GM21825 (cell line): ENCODE measurements around the gene OLFM1.
"Not testable (repeated sequence)": the region's sequence is repeated elsewhere in the genome, so short reads cannot be mapped to it uniquely, and the experiment has no call there.

ENCODE experiments used
- ATAC-seq: cut with Tn5 transposase; IDR thresholded peaks from one replicate; pipeline ENCODE4 v1.9.1; 2021; ENCODE audit warnings: mild to moderate bottlenecking, moderate library complexity; ENCODE audit not compliant: unreplicated experiment

OLFM1 gene

DNA sequence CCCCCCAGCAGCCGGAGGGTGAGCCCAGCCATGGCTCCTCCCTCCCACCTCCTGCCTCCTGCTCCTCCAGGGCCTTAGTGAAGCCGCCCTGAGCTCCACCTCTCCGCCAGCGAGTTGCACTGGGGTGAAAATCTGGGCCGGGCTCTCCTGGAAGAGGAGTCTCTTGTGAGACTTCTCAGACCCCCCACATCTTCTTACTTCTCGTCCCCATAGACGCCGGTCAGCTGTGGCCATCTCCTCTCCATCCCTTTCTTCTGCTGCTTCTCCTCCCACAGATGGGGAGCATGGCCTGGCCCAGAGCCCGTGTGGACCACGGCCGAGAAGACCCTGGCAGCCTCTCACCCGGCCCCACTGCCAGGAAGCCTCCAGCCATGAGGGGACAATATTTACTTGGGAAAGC lies 17.3 kb downstream of the OLFM1 start:
- ATAC-seq = no peak

DNA sequence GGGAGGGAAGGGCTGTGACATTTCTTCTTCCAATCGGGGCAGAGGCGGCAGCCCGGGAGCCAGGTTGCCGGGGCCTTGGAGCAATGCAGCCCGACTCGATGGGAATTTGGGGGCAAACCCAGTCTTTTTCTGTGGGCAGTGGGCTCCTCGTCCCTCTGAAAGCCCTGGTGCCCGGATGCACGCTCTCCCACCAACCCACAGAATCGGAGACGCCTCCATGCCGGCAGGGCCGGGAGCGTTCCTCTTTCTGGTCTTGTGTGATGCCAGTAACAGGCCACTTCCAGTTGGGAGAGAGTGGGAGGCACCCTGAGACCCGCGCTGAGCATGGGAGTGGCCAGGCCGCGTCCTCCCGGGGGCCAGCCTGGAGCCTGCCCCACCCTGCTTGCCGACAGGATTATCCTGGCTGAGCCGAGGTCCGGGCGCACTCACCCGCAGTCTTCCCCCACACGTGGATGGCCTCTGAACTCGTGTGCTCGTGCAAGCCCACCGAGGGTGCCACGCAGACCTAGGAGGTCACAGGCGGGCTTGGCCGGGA lies 17.8 kb downstream of the OLFM1 start:
- ATAC-seq = no peak

DNA sequence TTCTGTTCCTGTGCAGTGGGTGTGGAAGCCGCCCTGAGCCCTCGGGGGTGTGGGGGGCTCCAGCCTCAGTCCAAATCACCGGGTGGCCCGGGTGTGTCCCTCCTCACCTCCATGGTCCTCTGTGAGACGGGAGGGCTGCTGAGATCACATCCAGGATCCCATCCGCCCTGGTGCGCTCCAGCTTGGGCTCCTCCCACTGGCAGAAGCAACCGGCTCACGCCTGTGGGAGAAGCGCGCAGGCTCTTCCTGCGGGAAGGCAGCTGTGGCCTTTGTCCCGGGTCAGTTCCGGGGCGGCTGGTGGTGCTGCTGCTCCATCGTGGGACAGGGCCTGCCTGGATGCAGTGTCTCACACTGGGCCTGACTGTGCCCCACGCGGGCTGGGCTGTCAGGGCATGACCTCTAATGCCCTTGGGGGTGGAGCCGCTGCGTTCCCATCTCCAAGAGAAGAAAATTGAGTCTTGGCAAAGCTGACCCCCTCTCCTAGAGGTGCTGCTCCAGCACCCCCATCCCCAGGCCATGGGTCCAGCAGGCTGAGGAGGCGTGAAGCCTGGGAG lies 18.5 kb downstream of the OLFM1 start:
- ATAC-seq = no peak

DNA sequence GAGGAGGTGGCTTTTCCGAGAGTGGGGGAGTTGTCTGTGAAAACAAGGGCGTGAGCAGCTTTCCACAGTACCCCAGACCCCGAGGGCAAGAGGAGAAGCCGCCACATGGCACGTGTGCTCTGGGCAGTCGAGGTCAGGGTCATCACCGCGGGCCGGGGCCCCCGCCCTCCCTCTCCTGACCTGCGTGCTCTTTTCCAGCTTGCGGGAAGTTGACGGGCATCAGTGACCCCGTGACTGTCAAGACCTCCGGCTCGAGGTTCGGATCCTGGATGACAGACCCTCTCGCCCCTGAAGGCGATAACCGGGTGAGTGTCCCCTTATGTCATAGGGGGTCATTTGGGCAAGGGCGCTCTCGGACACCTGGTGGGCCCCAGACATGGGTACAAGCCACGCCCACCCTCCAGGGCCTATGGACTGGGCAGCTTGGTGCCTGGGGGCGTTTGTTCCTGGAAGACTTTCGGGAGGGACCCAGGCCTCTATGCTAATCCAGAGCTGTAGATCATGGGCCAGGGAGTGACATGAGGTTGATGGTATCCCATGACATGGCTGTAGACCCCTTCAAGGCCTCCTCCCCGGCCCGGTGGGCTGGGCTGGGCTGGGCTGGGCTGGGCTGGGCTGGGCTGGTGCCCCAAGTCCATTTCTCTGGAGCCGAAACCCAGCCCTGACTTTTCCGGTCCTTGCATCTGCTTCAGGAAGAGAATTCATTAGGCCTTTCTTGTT lies 19.2 kb downstream of the OLFM1 start:
- ATAC-seq = no peak

DNA sequence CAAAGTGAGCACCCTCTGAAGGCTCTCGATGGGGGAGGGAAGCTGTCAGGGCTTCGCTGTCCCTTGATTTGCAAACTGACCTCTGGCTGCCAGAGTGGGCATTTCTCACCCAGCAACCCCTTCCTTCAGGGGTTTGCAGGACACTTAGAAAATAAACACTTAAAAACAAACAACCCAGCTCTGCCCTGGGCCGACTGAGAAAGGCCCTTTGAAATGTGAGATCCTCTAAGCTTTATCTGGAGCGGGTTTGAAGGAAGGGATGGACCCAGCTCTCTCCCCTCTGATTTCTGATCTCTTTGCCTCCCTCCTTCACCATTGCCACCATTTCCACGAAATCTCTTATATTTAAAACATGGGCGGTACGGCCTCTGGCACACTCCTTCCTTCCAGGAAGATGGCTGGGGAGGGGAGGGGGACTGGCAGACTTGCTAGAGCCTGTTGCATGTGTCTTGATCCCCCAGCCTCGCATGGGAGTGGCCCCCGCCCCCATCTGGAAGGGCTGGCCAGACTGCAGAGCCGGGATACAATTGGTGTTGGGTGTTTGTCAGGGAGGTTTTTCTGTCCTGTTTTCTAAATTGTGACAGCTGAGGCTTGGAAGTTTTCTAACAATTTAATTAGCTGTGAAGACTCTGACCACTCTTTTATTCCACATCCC lies 20.2 kb downstream of the OLFM1 start:
- ATAC-seq = no peak

DNA sequence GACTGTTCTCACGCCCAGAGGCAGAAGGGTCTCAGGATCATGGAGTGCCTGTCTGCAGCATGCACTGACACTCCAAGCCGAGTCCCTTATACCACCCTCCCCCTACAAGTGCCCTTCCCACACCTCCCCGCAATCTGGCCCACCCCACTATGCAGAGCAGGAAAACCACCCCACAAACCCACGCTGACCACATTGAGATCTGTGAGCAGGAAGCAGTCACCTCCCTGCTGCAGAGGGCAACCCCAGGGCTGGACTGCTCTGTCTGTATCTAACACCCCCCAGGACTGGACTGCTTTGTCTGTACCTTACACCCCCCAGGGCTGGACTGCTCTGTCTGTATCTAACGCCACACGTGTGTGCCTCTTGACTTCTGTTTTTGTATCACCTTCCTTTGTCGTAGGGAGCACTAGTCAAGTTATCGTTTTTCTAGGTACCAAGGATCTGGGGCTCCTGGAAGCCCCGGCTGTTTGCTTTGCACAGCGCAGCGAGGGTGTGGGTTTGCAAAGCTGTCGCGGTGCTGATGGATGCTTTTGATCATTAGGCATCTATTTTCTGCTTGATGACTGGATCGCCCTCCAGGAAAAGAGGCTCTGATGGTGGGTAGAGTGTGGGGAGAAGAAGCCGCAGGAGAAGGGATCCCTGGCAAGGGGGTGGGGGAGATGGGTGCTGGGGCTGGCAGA lies 21.5 kb downstream of the OLFM1 start:
- no peak for ATAC-seq

DNA sequence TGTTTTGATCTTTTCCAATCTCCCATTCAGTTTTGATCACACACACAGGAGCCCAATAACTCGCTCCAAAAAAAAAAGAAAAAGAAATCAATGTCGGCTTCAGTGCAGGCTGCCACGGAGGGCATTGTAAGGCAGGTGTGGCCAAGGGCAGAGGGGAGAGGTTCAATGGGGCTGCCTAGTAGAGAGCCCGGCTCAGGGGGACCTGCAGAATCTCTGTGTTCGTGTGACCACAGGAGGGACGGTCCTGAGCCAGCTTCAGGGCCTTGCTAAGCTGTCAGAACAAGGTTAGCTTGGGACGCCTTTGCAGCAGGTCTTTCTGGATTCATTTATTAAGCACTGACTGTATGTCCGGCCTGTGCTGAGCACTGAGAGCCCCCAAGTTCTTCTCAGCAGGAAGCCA lies 22.2 kb downstream of the OLFM1 start:
- ATAC-seq = no peak

DNA sequence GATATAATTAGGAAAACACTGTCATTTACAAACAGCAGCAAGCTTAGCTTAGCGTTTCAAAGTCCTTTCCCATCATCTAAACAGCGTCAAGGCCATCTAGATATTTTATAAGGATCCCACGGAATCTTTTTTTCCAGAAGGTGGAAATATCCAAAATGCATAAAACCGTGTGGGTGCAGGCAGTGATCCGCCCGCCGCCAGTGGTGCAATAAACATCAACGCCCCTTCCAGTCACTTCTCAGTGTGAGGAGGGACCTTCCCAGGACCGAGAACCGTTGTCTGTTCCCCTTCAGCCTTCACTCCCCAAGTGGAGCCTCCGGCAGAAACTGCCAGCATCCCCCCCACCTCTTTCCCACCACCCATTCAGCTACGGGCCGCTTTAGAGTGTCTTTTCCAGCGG lies 22.9 kb downstream of the OLFM1 start:
- ATAC-seq = no peak

DNA sequence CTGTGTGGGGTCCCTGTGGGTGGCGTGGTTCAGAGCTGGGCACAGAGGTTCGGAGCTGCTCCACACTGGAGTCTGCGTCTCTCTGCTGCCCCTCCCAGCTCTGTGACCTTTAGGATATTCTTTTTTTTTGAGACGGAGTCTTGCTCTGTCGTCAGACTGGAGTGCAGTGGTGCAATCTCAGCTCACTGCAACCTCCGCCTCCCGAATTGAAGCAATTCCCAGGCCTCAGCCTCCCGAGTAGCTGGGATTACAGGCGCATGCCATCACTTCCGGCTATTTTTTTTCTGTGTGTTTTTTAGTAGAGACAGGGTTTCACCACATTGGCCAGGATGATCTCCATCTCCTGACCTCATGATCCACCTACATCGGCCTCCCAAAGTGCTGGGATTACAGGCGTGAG lies 24.1 kb downstream of the OLFM1 start:
- not testable (repeated sequence) for ATAC-seq

DNA sequence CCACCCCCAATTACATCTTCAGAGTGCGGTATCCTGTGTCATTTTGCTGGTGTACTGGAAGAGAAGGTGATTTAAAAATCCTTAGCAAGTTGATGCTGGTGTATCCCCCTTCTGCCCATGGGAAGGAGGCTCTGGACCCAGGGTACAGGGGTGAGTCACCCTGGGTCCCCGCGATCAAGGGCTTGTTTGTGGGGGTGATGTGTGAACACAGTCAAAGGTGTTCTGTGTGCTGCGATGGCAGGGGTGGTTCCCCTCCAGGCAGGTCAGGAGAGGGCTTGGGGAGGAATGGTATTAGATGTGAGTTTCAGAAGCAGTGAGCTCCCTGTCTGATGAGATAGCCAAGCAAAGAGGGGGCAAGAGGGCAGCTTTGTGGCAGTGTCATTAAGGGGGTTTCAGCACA lies 28.9 kb downstream of the OLFM1 start:
- no peak for ATAC-seq

DNA sequence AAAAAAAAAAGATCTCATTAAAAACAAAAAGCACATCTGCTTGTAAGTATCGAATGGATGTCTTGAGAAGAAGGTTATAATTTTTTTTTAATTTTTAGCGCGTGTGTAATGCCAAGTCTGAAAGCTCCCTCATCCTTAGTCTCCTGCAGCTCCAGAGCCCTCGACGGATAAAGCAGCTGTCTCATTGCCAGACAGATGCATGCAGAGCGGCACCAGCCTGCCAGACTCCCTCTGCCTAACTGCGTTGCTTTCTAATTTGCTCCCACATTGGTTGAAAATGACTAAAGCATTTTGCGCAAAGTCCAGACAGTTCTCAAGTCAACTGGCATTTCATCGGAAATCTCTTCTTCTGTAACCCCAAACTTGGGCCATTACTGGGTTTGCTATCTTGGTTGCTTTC lies 29.4 kb downstream of the OLFM1 start:
- ATAC-seq = no peak

DNA sequence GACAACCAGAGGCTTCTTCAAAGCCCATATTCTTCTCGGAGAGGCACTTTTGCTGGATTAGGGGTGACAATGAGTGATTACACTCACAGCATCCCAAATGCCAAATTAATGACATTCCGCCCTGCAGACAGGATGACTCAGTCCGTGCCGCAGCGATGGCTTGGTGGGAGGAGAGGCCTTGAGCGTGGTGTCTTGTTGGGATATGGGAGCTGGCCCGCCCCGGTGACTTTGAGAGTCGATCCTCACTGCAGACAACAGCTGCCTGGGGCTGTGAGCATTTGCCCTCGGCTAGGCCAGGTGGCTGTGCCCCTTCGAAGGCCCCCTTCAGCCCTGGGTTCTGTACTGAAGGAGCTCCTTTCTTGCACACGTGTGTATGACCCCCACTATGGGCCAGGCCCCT lies 29.8 kb downstream of the OLFM1 start:
- no peak for ATAC-seq

DNA sequence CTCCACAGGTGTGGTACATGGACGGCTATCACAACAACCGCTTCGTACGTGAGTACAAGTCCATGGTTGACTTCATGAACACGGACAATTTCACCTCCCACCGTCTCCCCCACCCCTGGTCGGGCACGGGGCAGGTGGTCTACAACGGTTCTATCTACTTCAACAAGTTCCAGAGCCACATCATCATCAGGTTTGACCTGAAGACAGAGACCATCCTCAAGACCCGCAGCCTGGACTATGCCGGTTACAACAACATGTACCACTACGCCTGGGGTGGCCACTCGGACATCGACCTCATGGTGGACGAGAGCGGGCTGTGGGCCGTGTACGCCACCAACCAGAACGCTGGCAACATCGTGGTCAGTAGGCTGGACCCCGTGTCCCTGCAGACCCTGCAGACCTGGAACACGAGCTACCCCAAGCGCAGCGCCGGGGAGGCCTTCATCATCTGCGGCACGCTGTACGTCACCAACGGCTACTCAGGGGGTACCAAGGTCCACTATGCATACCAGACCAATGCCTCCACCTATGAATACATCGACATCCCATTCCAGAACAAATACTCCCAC lies 32.1 kb downstream of the OLFM1 start:
- ATAC-seq = no peak

DNA sequence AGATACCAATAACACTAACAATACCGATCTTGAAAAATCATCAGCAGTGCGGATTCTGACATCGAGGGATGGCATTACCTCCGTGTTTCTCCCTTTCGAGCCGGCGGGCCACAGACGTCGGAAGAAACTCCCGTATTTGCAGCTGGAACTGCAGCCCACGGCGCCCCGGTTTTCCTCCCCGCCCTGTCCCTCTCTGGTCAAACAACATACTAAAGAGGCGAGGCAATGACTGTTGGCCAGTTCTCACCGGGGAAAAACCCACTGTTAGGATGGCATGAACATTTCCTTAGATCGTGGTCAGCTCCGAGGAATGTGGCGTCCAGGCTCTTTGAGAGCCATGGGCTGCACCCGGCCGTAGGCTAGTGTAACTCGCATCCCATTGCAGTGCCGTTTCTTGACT lies 32.8 kb downstream of the OLFM1 start:
- no peak for ATAC-seq

DNA sequence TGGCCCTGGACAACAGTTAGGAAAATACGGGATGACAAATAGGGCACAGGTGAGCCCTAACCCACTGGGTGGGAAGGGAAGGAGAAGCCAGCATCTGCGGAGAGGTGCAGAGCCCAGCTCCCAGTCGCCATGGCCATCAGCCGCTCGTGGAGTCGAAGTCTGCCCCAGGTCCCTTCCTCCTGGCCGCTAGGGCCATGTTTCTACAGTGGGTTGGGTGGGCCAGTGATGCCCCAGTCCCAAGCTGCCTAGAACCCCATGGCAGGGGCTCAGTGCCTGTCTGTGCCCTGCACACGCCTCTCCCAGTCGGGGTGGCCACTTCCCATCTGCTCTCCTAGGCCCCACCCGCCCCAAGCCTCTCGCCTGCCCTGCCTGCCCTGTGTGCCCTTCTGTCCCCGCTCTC lies 34.8 kb downstream of the OLFM1 start:
- no peak for ATAC-seq

DNA sequence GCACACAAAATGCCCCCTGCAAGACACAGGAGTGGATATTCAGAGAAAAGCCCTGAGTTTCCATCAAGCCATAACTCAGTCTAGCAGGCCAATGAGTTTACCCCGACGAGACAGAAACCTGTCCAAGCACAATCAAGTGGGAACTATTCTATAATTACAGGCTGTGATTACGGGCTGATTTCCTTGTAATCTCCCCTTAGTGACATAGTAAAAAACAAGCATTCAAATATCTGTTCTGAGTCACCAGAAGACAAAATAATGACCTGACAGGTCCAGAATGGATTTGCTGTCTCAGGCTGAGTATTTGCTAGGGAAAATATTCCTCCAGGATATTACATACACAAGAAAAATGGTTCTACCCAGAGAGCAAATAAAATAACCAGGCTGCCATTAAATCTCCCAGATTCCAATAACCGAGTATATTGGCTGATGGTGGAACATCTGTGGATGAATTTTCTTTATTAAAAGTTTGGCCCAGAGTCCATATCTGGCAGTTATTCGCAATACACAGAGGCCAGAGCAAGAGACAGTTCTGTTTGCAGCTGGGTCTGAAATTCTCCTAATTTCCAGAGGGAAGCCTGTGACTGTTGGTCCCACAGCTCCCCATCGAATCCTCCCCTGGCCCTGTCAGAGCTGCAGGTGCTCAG lies 35.8 kb downstream of the OLFM1 start:
- ATAC-seq = no peak

DNA sequence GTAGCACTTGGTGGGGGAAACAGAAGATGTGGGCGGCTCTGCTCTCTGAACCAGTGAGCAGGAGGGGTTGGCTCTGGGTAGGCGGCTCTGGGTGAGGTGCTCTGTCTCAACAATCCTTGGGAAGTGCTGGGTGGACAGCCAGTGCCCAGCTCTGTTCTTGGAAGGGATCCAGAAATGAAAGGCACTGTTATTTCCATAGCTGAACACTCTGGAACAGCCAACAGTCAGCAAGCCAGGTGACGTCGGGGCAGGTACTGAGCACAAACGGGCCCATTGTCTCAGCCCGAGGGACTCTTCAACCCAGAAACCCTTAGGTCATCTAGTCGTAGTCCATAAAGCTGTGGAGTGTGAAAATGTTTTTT lies 36.3 kb downstream of the OLFM1 start:
- no peak for ATAC-seq

DNA sequence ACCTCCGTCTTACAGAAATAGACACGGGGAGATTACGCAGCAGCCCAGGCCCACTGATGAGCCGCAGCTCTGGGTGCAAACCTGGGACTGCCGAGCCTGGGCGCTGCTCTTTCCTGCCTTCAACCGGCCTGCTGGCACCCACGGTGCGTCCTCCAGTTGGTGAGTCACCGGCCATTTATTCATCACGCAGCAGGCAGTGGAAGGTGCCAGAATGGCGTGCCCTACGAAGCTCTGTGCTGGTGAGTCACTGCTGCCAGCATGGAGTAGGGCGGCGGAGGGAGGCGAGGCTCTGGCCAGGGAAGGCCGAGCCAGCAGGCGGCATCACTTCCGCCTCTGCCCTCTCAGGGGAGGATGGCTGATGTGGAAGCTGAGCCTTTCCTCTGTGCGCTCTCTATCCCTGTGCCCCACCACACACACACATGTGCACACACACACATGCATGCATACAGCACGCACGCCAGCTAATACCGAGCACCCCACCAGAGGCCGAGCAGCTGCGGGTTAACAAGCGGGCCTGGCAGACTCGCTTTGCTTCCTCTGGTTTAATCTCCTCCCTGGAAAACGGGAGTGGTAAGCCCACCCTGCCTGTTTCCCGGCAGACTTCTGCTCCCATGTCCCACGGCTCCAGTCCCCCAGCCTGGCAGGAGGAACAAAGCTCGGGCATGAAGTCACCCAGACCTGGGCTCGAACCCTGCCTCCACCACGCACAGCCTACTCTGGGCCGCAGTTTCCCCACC lies 39.2 kb downstream of the OLFM1 start:
- no peak for ATAC-seq

DNA sequence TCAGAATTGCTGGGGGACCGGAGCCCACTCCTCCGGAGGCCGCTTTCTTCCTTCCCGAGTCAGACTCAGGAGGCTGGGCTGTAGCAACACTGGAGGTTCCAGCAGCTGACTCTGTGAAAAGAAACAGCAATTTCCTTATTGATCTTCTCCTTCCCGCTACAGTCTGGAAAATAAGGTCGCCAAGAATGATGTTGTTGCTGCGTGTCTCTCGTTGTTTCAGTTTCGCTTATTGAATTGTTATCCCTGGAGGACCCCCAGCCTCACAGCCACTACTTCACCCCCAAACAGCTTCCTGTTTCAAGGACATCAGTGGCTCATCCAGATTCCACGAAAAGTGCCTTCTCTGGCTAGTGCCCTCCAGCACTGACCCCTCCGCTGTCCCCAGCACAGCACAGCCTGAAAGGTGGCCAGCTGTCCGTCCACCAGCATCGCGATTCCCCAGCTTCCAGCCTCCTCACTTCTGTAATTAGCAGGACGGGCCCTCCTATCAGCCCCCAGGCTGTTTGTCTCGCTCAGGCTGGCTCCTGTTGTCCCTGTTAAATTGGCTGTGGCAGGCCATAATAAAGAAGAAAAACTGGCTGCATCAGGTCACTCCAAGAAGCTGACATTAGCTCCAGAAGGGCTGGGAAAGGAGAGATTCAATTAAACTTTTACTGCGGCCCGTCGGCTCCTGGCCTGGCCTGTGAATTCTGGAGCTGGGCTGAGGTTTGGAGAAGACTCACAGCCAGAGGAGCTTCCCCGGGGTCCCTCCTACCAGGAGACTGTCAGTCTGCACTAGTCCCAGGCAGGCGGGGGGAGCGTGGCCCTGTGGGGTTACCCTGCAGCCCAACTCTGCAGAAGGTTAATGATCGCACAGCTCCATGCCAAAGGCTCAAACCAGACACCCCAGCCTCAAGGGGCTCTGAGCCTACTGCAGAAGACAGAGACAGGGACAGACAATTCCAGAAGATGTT lies 40.5 kb downstream of the OLFM1 start:
- ATAC-seq = no peak
